HG02763 (cell line): ENCODE measurements around the gene CWC27.

Experiments
- ATAC-seq: cut with Tn5 transposase; IDR thresholded peaks from one replicate; pipeline ENCODE4 v1.9.1; 2021; ENCODE audit warnings: mild to moderate bottlenecking, moderate library complexity; ENCODE audit not compliant: unreplicated experiment

CWC27 gene

GRCh38 chr5:65061250-65061973 lies 292.7 kb downstream of the CWC27 start:
- ATAC-seq: peak; percentile 54

GRCh38 chr5:65061974-65062353 lies 293.2 kb downstream of the CWC27 start:
- ATAC-seq: peak; percentile 26

GRCh38 chr5:65062469-65063083 lies 293.8 kb downstream of the CWC27 start:
- ATAC-seq: no peak

- no peak for ATAC-seq
These were observed 296.3 kb downstream of the CWC27 start for GRCh38 chr5:65065001-65065511.

GRCh38 chr5:65066387-65067146 lies 297.8 kb downstream of the CWC27 start:
- ATAC-seq: peak; percentile 71

GRCh38 chr5:65067147-65067506 lies 298.4 kb downstream of the CWC27 start:
- no peak for ATAC-seq
